CD4-positive, alpha-beta T cell treated with Interleukin-21 for 1 hour (primary cell): ENCODE measurements around the gene HIVEP1.
"Not testable (repeated sequence)": the region's sequence is repeated elsewhere in the genome, so short reads cannot be mapped to it uniquely, and the experiment has no call there.

Source experiments
- DNase-seq: peaks from one replicate; pipeline ENCODE4 v3.0.0-alpha.2; 2020

Gene HIVEP1

GRCh38 chr6:12163744-12164507 lies 151.8 kb downstream of the HIVEP1 start:
- no peak for DNase-seq

- no peak for DNase-seq
These were observed 152.3 kb downstream of the HIVEP1 start for GRCh38 chr6:12164508-12164770.

GRCh38 chr6:12165297-12165696 lies 153.2 kb downstream of the HIVEP1 start:
- DNase-seq = no peak

- no peak for DNase-seq
These were observed 153.7 kb downstream of the HIVEP1 start for GRCh38 chr6:12165722-12166280.

- DNase-seq = no peak
These were observed 157.3 kb downstream of the HIVEP1 start for GRCh38 chr6:12169377-12169776.

- DNase-seq = no peak
These were observed 158.4 kb downstream of the HIVEP1 start for GRCh38 chr6:12170351-12171092.

- no peak for DNase-seq
These were observed 159.6 kb downstream of the HIVEP1 start for GRCh38 chr6:12171717-12172116.

GRCh38 chr6:12172572-12172971 lies 160.5 kb downstream of the HIVEP1 start:
- DNase-seq = no peak

- DNase-seq = no peak
These were observed 161.1 kb downstream of the HIVEP1 start for GRCh38 chr6:12173181-12173580.

- no peak for DNase-seq
These were observed 161.5 kb downstream of the HIVEP1 start for GRCh38 chr6:12173661-12174060.

- DNase-seq = no peak
These were observed 162.8 kb downstream of the HIVEP1 start for GRCh38 chr6:12174878-12175277.

- DNase-seq = no peak
These were observed 163.5 kb downstream of the HIVEP1 start for GRCh38 chr6:12175626-12176025.

- not testable (repeated sequence) for DNase-seq
These were observed 164.7 kb downstream of the HIVEP1 start for GRCh38 chr6:12176782-12177181.

- no peak for DNase-seq
These were observed 166.4 kb downstream of the HIVEP1 start for GRCh38 chr6:12178521-12178920.

GRCh38 chr6:12181481-12181880 lies 169.4 kb downstream of the HIVEP1 start:
- no peak for DNase-seq

- no peak for DNase-seq
These were observed 170.6 kb downstream of the HIVEP1 start for GRCh38 chr6:12182676-12183075.

- DNase-seq = no peak
These were observed 173.1 kb downstream of the HIVEP1 start for GRCh38 chr6:12185081-12185673.

- no peak for DNase-seq
These were observed 174.4 kb downstream of the HIVEP1 start for GRCh38 chr6:12186528-12186927.

- DNase-seq = no peak
These were observed 177.0 kb downstream of the HIVEP1 start for GRCh38 chr6:12189150-12189549.

GRCh38 chr6:12189661-12190060 lies 177.5 kb downstream of the HIVEP1 start:
- no peak for DNase-seq

GRCh38 chr6:12190252-12190651 lies 178.1 kb downstream of the HIVEP1 start:
- no peak for DNase-seq

- DNase-seq = no peak
These were observed 184.3 kb downstream of the HIVEP1 start for GRCh38 chr6:12196326-12196936.

- DNase-seq = no peak
These were observed 186.7 kb downstream of the HIVEP1 start for GRCh38 chr6:12198851-12199250.
